ENCODE results near the gene ACP1.

The ACP1 gene

DNA sequence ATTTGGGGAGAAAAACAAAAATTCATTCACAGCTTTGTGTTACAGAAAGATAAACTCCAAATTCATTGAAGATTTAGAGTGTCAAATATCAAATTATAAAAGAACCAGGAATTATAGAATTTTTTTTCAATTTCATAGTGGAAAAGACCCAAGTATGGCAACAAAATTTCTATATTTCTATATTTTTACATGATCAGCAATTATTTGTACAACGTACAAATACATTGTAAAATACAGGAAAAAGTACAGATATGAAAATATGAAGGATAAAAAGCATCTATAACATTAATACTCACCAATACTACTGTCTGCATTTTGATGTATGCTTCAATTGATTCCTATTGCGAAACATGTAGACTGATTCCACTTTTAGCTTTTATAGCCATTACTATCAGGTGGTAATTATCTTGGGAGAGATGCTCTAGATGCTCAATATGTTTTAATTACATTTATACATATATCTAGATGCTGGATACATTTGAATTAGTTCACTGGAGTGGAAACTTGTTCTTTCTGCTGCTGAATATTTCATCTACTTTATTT, 4.9 kb upstream of the ACP1 start:
- TF ChIP-seq, protein P1, sequence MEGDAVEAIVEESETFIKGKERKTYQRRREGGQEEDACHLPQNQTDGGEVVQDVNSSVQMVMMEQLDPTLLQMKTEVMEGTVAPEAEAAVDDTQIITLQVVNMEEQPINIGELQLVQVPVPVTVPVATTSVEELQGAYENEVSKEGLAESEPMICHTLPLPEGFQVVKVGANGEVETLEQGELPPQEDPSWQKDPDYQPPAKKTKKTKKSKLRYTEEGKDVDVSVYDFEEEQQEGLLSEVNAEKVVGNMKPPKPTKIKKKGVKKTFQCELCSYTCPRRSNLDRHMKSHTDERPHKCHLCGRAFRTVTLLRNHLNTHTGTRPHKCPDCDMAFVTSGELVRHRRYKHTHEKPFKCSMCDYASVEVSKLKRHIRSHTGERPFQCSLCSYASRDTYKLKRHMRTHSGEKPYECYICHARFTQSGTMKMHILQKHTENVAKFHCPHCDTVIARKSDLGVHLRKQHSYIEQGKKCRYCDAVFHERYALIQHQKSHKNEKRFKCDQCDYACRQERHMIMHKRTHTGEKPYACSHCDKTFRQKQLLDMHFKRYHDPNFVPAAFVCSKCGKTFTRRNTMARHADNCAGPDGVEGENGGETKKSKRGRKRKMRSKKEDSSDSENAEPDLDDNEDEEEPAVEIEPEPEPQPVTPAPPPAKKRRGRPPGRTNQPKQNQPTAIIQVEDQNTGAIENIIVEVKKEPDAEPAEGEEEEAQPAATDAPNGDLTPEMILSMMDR (IDR thresholded peaks at IDR 0.05; ENCODE audit: borderline replicate concordance, control extremely low read depth, extremely low read depth, insufficient read depth, missing control alignments): no peak
- in situ Hi-C loops (cut with MboI; ENCODE audit: low sequenced_read_pairs, unreplicated experiment): no loop called here
- no peak for DNase-seq (ENCODE audit: low spot score)

DNA sequence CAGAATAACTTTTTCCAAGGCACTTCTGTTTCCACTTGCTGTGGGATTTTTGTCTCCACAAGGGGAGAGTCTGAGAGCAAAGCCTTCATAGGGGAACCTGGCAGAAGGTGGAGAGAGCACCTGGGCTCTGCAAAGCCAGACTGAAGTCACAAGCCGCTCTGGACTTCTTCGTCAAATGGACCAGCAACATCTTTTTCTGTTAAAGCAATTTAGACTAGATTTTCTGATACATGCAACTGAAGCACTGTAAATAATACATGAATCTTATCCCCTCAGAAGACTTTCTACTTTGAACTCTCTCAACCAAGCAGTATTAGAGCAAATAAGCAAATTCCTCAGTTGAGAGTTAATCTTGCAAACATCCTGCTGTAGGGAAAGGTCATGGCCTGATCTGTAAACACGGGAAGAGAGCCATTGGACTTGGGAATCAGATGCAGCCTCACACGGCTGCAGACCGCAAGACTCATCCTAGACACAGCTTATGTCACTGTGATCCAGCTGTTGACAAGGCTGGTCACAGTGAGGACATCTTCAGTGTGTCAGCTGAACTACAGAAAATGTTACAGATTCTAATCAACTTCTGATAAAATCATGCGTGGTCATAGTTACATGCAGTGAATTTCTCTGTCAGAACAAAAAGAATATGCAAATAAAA, 4.1 kb upstream of the ACP1 start:
- in situ Hi-C loops (cut with MboI; ENCODE audit: low sequenced_read_pairs, unreplicated experiment): no loop called here
- TF ChIP-seq, protein P1 (IDR thresholded peaks at IDR 0.05; ENCODE audit: borderline replicate concordance, control extremely low read depth, extremely low read depth, insufficient read depth, missing control alignments): no peak
- no peak for DNase-seq (ENCODE audit: low spot score)

DNA sequence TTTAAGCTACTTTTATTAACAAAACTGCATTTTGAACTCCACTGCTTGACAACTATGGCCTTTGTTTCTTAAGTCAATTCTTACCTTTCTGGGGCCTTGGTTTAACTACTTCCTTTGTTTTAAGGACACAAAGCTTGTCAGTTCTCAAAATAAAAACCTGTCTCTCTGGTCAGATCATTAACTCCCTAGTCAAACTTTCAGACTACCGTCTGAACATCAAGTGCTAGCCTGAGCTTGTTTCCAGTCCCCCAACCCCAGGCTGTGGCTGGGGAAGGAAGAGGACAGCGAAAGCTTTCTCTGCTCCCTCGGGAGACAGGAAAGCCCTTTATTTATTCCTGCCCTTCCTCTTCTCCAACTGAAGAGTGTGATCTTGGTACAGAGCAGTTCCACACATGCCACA, 2.6 kb upstream of the ACP1 start:
- TF ChIP-seq, protein P1 (IDR thresholded peaks at IDR 0.05; ENCODE audit: borderline replicate concordance, control extremely low read depth, extremely low read depth, insufficient read depth, missing control alignments): no peak
- DNase-seq (ENCODE audit: low spot score): no peak
- in situ Hi-C loops (cut with MboI; ENCODE audit: low sequenced_read_pairs, unreplicated experiment): no loop called here

DNA sequence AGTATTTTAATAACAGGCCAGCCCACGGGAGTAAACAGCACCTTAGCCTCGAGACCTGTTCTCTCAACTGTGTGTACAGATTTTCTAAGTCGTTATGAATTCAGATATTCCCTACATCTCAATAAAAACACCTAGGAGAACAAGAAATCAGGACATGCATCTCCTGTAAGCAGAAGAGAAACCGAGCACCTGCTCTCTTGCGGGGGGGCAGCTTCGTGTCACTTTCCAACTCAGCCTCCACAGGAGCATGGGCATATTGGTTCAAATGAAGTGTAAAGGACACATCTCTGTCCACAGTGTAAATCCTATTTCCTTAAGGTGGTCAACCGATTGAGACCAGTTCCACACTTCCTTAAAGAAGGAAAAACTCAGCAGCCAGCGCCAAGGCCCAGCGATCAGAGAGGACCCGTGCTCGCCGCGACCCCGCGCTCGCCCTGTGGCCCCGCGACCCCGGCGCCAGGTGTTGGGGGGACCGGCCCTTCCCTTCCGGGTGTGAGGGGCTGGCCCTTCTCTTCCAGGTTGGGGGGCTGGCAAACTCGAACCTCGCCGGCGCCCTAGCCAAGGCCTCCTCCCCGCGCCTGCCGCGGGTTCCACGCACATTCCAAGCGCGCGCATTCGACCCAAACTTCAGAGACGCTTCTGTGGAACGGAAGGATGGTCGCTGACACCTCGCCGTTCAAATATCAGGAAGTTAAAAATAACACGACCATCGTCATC, 1.6 kb upstream of the ACP1 start:
- TF ChIP-seq, protein P1 (IDR thresholded peaks at IDR 0.05; ENCODE audit: borderline replicate concordance, control extremely low read depth, extremely low read depth, insufficient read depth, missing control alignments): no peak
- DNase-seq (ENCODE audit: low spot score): no peak
- in situ Hi-C loops (cut with MboI; ENCODE audit: low sequenced_read_pairs, unreplicated experiment): no loop called here

GRCh38 chr2:263774-264492, 814 bp upstream of the ACP1 start, which contains the start of gene SH3YL1:
Gene SH3YL1 (minus strand): TSS chr2:264032. CDS start chr2:263984, 48 bp downstream.
- DNase-seq (ENCODE audit: low spot score): peak; percentile 66
- TF ChIP-seq, protein P1 (IDR thresholded peaks at IDR 0.05; ENCODE audit: borderline replicate concordance, control extremely low read depth, extremely low read depth, insufficient read depth, missing control alignments): no peak
- in situ Hi-C loops (cut with MboI; ENCODE audit: low sequenced_read_pairs, unreplicated experiment): no loop called here

GRCh38 chr2:268323-268722, 3.6 kb downstream of the ACP1 start:
- in situ Hi-C loops (cut with MboI; ENCODE audit: low sequenced_read_pairs, unreplicated experiment): no loop called here
- TF ChIP-seq, protein P1 (IDR thresholded peaks at IDR 0.05; ENCODE audit: borderline replicate concordance, control extremely low read depth, extremely low read depth, insufficient read depth, missing control alignments): no peak
- DNase-seq (ENCODE audit: low spot score): no peak
